ENCODE data around the gene MUC5AC.
"Not testable (repeated sequence)": the region's sequence is repeated elsewhere in the genome, so short reads cannot be mapped to it uniquely, and the experiment has no call there.

The MUC5AC gene

GRCh38 chr11:1150769-1151365 is 6.9 kb upstream of the MUC5AC start:
- peaks cover 2 to 7% of the 10 kb centered on the region in 2 donors for H3K27me3 ChIP-seq (ENCODE audit: control insufficient read depth in 1 of 2, insufficient read depth in 2 of 2, low read length in 2 of 2)
- H3K36me3 ChIP-seq (ENCODE audit: control insufficient read depth in 2 of 2, insufficient read depth in 2 of 2, low read length in 2 of 2), result no peaks in the 10 kb centered on the region
- H3K9me3 ChIP-seq (ENCODE audit: control insufficient read depth in 2 of 2, low read length in 2 of 2), result no peaks in the 10 kb centered on the region
- H3K4me3 ChIP-seq (ENCODE audit: low read length in 2 of 2), result no peak overlapping the region
- H3K9ac ChIP-seq (ENCODE audit: low read length in 2 of 2), result no peak overlapping the region
- no peaks in the 10 kb centered on the region for H3K4me1 ChIP-seq (ENCODE audit: control insufficient read depth, insufficient read depth, low read length)
- no peak overlapping the region for H3K27ac ChIP-seq (ENCODE audit: low read length)

- H3K9me3 ChIP-seq (ENCODE audit: control insufficient read depth in 2 of 2, low read length in 2 of 2), result no peaks in the 10 kb centered on the region
- no peaks in the 10 kb centered on the region for H3K4me1 ChIP-seq (ENCODE audit: control insufficient read depth, insufficient read depth, low read length)
- H3K27me3 ChIP-seq (ENCODE audit: control insufficient read depth in 1 of 2, insufficient read depth in 2 of 2, low read length in 2 of 2), result peaks cover 2 to 7% of the 10 kb centered on the region in 2 donors
- no peak overlapping the region for H3K9ac ChIP-seq (ENCODE audit: low read length in 2 of 2)
- H3K4me3 ChIP-seq (ENCODE audit: low read length in 2 of 2), result no peak overlapping the region
- H3K36me3 ChIP-seq (ENCODE audit: control insufficient read depth in 2 of 2, insufficient read depth in 2 of 2, low read length in 2 of 2), result no peaks in the 10 kb centered on the region
- H3K27ac ChIP-seq (ENCODE audit: low read length), result no peak overlapping the region
These were observed 6.1 kb upstream of the MUC5AC start for GRCh38 chr11:1151366-1152315.

GRCh38 chr11:1152316-1153104 is 5.2 kb upstream of the MUC5AC start:
- peaks cover 2 to 6% of the 10 kb centered on the region in 2 donors for H3K27me3 ChIP-seq (ENCODE audit: control insufficient read depth in 1 of 2, insufficient read depth in 2 of 2, low read length in 2 of 2)
- no peak overlapping the region for H3K4me3 ChIP-seq (ENCODE audit: low read length in 2 of 2)
- no peaks in the 10 kb centered on the region for H3K36me3 ChIP-seq (ENCODE audit: control insufficient read depth in 2 of 2, insufficient read depth in 2 of 2, low read length in 2 of 2)
- H3K9ac ChIP-seq (ENCODE audit: low read length in 2 of 2), result no peak overlapping the region
- no peaks in the 10 kb centered on the region for H3K4me1 ChIP-seq (ENCODE audit: control insufficient read depth, insufficient read depth, low read length)
- no peaks in the 10 kb centered on the region for H3K9me3 ChIP-seq (ENCODE audit: control insufficient read depth in 2 of 2, low read length in 2 of 2)
- no peak overlapping the region for H3K27ac ChIP-seq (ENCODE audit: low read length)

- Histone ChIP-seq H3K4me3 (ENCODE audit: low read length in 2 of 2) (no peak overlapping the region), H3K36me3 (ENCODE audit: control insufficient read depth in 2 of 2, insufficient read depth in 2 of 2, low read length in 2 of 2) (no peaks in the 10 kb centered on the region), H3K9me3 (ENCODE audit: control insufficient read depth in 2 of 2, low read length in 2 of 2) (no peaks in the 10 kb centered on the region), H3K9ac (ENCODE audit: low read length in 2 of 2) (no peak overlapping the region), H3K27ac (ENCODE audit: low read length) (no peak overlapping the region), H3K4me1 (ENCODE audit: control insufficient read depth, insufficient read depth, low read length) (no peaks in the 10 kb centered on the region), H3K27me3 (ENCODE audit: control insufficient read depth in 1 of 2, insufficient read depth in 2 of 2, low read length in 2 of 2) (peaks cover 2% of the 10 kb centered on the region in 2 donors)
These were observed 4.4 kb upstream of the MUC5AC start for GRCh38 chr11:1153105-1153950.

- peaks cover 2% of the 10 kb centered on the region in 2 donors for H3K27me3 ChIP-seq (ENCODE audit: control insufficient read depth in 1 of 2, insufficient read depth in 2 of 2, low read length in 2 of 2)
- H3K36me3 ChIP-seq (ENCODE audit: control insufficient read depth in 2 of 2, insufficient read depth in 2 of 2, low read length in 2 of 2), result no peaks in the 10 kb centered on the region
- H3K27ac ChIP-seq (ENCODE audit: low read length), result no peak overlapping the region
- H3K9ac ChIP-seq (ENCODE audit: low read length in 2 of 2), result no peak overlapping the region
- H3K9me3 ChIP-seq (ENCODE audit: control insufficient read depth in 2 of 2, low read length in 2 of 2), result no peaks in the 10 kb centered on the region
- H3K4me3 ChIP-seq (ENCODE audit: low read length in 2 of 2), result no peak overlapping the region
- no peaks in the 10 kb centered on the region for H3K4me1 ChIP-seq (ENCODE audit: control insufficient read depth, insufficient read depth, low read length)
These were observed 3.7 kb upstream of the MUC5AC start for GRCh38 chr11:1153951-1154493.

GRCh38 chr11:1154656-1155055 is 3.1 kb upstream of the MUC5AC start:
- not testable (repeated sequence) for H3K27ac ChIP-seq (ENCODE audit: low read length); H3K9ac ChIP-seq (ENCODE audit: low read length in 2 of 2); H3K4me3 ChIP-seq (ENCODE audit: low read length in 2 of 2); H3K27me3 ChIP-seq (ENCODE audit: control insufficient read depth in 1 of 2, insufficient read depth in 2 of 2, low read length in 2 of 2); H3K9me3 ChIP-seq (ENCODE audit: control insufficient read depth in 2 of 2, low read length in 2 of 2); H3K36me3 ChIP-seq (ENCODE audit: control insufficient read depth in 2 of 2, insufficient read depth in 2 of 2, low read length in 2 of 2); H3K4me1 ChIP-seq (ENCODE audit: control insufficient read depth, insufficient read depth, low read length)

GRCh38 chr11:1155274-1155693 is 2.5 kb upstream of the MUC5AC start:
- H3K4me1 ChIP-seq (ENCODE audit: control insufficient read depth, insufficient read depth, low read length), result no peaks in the 10 kb centered on the region
- H3K27me3 ChIP-seq (ENCODE audit: control insufficient read depth in 1 of 2, insufficient read depth in 2 of 2, low read length in 2 of 2), result peaks cover 0 to 2% of the 10 kb centered on the region in 2 donors
- no peak overlapping the region for H3K4me3 ChIP-seq (ENCODE audit: low read length in 2 of 2)
- no peak overlapping the region for H3K9ac ChIP-seq (ENCODE audit: low read length in 2 of 2)
- H3K36me3 ChIP-seq (ENCODE audit: control insufficient read depth in 2 of 2, insufficient read depth in 2 of 2, low read length in 2 of 2), result no peaks in the 10 kb centered on the region
- H3K9me3 ChIP-seq (ENCODE audit: control insufficient read depth in 2 of 2, low read length in 2 of 2), result no peaks in the 10 kb centered on the region
- no peak overlapping the region for H3K27ac ChIP-seq (ENCODE audit: low read length)

GRCh38 chr11:1156506-1157340 is 1.0 kb upstream of the MUC5AC start:
- H3K4me3 ChIP-seq (ENCODE audit: low read length in 2 of 2), result no peak overlapping the region
- no peaks in the 10 kb centered on the region for H3K36me3 ChIP-seq (ENCODE audit: control insufficient read depth in 2 of 2, insufficient read depth in 2 of 2, low read length in 2 of 2)
- peaks cover 0 to 2% of the 10 kb centered on the region in 2 donors for H3K27me3 ChIP-seq (ENCODE audit: control insufficient read depth in 1 of 2, insufficient read depth in 2 of 2, low read length in 2 of 2)
- no peaks in the 10 kb centered on the region for H3K4me1 ChIP-seq (ENCODE audit: control insufficient read depth, insufficient read depth, low read length)
- no peak overlapping the region for H3K27ac ChIP-seq (ENCODE audit: low read length)
- no peaks in the 10 kb centered on the region for H3K9me3 ChIP-seq (ENCODE audit: control insufficient read depth in 2 of 2, low read length in 2 of 2)
- no peak overlapping the region for H3K9ac ChIP-seq (ENCODE audit: low read length in 2 of 2)

- no peaks in the 10 kb centered on the region for H3K4me1 ChIP-seq (ENCODE audit: control insufficient read depth, insufficient read depth, low read length)
- no peaks in the 10 kb centered on the region for H3K9me3 ChIP-seq (ENCODE audit: control insufficient read depth in 2 of 2, low read length in 2 of 2)
- H3K27ac ChIP-seq (ENCODE audit: low read length), result no peak overlapping the region
- no peak overlapping the region for H3K9ac ChIP-seq (ENCODE audit: low read length in 2 of 2)
- no peaks in the 10 kb centered on the region for H3K36me3 ChIP-seq (ENCODE audit: control insufficient read depth in 2 of 2, insufficient read depth in 2 of 2, low read length in 2 of 2)
- H3K4me3 ChIP-seq (ENCODE audit: low read length in 2 of 2), result no peak overlapping the region
- no peaks in the 10 kb centered on the region for H3K27me3 ChIP-seq (ENCODE audit: control insufficient read depth in 1 of 2, insufficient read depth in 2 of 2, low read length in 2 of 2)
These were observed 460 bp upstream of the MUC5AC start for GRCh38 chr11:1157341-1157644.

Measured in stomach smooth muscle (tissue), 2 donors.